ENCODE results near the gene TBL3.
"Not testable (repeated sequence)": the region's sequence is repeated elsewhere in the genome, so short reads cannot be mapped to it uniquely, and the experiment has no call there.

Gene TBL3

GRCh38 chr16:1944612-1945199, 27.1 kb upstream of the TBL3 start:
- no peak for DNase-seq

- DNase-seq: no peak
Observed at GRCh38 chr16:1945559-1946391, 26.1 kb upstream of the TBL3 start.

GRCh38 chr16:1946495-1947368, 25.1 kb upstream of the TBL3 start:
- DNase-seq: no peak

GRCh38 chr16:1947369-1947670, 24.5 kb upstream of the TBL3 start:
- no peak for DNase-seq

DNA sequence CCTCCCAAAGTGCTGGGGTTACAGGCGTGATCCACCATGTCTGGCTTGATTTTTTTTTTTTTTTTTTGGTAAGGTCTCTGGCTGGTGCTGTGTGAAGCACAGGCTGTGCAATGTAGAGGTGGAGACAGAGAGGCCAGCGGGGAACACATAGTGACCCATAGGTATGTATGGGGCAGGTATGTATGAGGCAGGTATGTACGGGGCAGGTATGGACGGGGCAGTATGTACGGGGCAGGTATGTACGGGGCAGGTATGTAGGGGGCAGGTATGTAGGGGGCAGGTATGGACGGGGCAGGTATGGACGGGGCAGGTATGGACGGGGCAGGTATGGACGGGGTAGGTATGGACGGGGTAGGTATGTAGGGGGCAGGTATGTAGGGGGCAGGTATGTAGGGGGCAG, 22.3 kb upstream of the TBL3 start:
- DNase-seq: no peak

DNA sequence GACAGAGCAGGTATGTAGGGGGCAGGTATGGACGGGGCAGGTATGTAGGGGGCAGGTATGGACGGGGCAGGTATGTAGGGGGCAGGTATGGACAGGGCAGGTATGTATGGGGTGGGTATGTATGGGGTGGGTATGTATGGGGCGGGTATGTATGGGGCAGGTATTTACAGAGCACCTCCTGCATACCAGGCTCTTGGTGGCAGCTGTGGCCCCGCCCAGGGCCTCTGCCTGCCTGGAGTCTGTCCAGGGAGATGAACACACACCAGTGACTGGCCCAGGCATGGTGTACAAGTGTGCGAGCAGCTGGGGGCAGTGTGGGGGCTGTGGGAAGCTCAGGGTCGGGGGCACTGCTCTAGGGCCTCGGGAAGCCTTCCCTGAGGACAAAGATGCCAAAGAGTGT, 21.8 kb upstream of the TBL3 start:
- DNase-seq: no peak

GRCh38 chr16:1950559-1950958, 21.3 kb upstream of the TBL3 start:
- no peak for DNase-seq

- DNase-seq: no peak
Observed at GRCh38 chr16:1953734-1954133, 18.1 kb upstream of the TBL3 start.

DNA sequence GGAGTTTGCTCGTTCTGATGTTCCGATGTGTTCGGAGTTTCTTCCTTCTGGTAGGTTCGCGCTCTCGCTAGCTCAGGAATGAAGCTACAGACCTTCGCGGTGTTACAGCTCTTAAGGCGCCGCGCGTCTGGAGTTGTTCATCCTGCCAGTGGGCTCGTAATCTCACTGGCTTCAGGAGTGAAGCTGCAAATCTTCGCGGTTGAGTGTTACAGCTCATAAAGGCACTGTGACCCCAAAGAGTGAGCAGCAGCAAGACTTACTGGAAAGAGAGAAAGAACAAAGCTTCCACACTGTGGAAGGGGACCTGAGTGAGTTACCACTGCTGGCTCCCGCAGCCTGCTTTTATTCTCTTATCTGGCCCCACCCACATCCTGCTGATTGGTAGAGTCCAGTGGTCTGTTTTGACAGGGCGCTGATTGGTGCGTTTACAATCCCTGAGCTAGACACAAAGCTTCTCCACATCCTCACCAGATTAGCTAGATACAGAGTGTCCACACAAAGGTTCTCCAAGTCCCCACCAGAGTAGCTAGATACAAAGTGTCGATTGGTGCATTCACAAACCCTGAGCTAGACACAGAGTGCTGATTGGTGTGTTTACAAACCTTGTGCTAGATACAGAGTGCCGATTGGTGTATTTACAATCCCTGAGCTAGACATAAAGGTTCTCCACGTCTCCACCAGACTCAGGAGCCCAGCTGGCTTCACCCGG, 14.3 kb upstream of the TBL3 start:
- not testable (repeated sequence) for DNase-seq

GRCh38 chr16:1958143-1958491, 13.7 kb upstream of the TBL3 start:
- DNase-seq: not testable (repeated sequence)

GRCh38 chr16:1958715-1959268, 13.1 kb upstream of the TBL3 start:
- DNase-seq: no peak

DNA sequence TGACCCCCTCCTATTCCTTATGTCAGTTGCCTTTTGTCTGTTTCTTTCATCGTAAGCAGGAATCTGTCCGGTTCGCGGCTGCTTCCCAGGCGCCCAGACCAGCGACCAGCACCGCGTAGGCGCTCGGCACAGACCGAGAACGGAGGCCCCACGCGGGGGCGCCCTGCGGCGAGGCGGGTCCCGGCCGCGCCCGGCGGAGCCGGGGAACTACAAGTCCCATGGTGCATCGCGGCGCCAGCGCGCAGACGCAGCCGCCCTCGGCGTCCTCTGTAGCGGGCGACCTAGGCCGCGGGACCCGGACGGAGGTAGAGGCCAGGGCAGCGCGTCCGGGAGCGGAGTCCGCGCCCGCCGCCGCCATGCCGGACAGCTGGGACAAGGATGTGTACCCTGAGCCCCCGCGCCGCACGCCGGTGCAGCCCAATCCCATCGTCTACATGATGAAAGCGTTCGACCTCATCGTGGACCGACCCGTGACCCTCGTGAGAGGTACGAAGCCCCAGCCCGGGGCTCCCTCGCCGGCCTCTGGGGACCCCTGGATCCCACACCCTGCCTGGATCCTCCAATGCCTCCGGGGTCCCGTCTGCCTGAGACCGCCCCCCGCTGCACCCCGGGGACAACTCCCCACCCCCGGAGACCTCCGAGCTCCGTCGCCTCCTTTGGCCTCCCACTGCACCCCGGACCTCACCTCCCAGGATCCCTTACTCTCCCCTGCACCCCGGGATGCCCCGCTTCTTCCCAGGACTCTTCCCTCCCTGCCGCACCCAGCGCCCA, 12.4 kb upstream of the TBL3 start, which contains the start of gene NDUFB10:
Gene NDUFB10, plus strand, starts transcription at position 270 of the 771 bp plus-strand sequence. Its CDS starts 87 bp downstream, at position 357.
- DNase-seq: peak; percentile 95

GRCh38 chr16:1960665-1961630, 10.9 kb upstream of the TBL3 start:
- peak; percentile 59 for DNase-seq

- DNase-seq: no peak
Observed at GRCh38 chr16:1961651-1962067, 10.2 kb upstream of the TBL3 start.

- not testable (repeated sequence) for DNase-seq
Observed at GRCh38 chr16:1962161-1963153, 9.4 kb upstream of the TBL3 start.

GRCh38 chr16:1963806-1964505, 7.9 kb upstream of the TBL3 start:
- DNase-seq: no peak

GRCh38 chr16:1964506-1965395, 7.1 kb upstream of the TBL3 start, which contains the start of gene RPS2:
Gene RPS2, minus strand, starts transcription at chr16:1964826. Its CDS starts 201 bp downstream, at chr16:1964625.
- peak; percentile 97 for DNase-seq
